Transverse colon (tissue), 4 donors: Measurements from ENCODE around the gene PIM2.

Experiments
- POLR2AphosphoS5 ChIP-seq, 3 donors: sonication (generic); formaldehyde crosslinking; IDR thresholded peaks; one replicate each; pipeline ENCODE4 v1.6.1; 2016; ENCODE audit warnings: antibody characterized with exemption in 3 of 3
- TF ChIP-seq, protein P1 (sequence below), 5 experiments: fragments of 200-600 bp in 3 of 5; fragments of 450-650 bp in 2 of 5; sonication (generic) in 3 of 5; IDR thresholded peaks; 1 replicate in 2 of 5; 2 replicates in 3 of 5; pipeline ENCODE4 v1.5.1; 2016 to 2017; ENCODE audit warnings: antibody characterized with exemption in 5 of 5, inconsistent platforms in 3 of 5, mild to moderate bottlenecking in 2 of 5, moderate library complexity in 1 of 5

DNA sequence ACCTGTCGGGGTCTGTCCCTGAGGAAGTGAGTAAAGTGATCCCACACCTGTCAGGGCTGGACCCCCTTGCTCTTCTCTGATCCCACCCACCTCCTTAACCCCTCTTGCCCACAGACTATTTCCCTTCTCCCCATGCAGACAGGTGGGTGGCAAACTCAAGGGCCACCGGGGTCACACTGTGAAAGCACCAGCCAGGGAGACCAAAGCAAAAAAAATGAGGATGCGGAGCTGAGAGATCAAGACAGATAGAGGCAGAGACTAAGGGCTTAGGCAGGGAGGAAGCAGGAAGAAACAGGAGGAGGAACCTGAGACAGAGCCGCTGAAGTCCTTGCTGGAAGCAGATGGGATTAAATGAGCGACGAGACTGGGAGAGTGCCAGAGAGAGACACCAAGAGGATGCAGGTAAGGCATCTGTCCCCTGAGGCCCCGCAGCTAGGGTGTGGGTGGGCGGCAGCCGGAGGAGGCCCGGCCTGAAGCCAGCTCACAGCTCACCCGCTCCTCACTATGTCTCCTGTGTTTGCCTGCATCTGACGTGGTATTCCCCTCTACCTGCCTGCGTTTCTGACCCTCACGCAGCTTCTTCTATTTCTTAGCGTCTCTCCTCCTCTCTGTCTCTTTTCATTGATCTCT lies 28.4 kb downstream of the PIM2 start:
- TF ChIP-seq, protein P1, sequence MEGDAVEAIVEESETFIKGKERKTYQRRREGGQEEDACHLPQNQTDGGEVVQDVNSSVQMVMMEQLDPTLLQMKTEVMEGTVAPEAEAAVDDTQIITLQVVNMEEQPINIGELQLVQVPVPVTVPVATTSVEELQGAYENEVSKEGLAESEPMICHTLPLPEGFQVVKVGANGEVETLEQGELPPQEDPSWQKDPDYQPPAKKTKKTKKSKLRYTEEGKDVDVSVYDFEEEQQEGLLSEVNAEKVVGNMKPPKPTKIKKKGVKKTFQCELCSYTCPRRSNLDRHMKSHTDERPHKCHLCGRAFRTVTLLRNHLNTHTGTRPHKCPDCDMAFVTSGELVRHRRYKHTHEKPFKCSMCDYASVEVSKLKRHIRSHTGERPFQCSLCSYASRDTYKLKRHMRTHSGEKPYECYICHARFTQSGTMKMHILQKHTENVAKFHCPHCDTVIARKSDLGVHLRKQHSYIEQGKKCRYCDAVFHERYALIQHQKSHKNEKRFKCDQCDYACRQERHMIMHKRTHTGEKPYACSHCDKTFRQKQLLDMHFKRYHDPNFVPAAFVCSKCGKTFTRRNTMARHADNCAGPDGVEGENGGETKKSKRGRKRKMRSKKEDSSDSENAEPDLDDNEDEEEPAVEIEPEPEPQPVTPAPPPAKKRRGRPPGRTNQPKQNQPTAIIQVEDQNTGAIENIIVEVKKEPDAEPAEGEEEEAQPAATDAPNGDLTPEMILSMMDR (IDR thresholded peaks at IDR 0.05) = no peak
- no peak for TF ChIP-seq POLR2AphosphoS5 (IDR thresholded peaks at IDR 0.05)
